Lower leg skin (tissue), 3 donors: ENCODE results near the gene TAGLN2.

Experiments used
- POLR2A ChIP-seq, 2 donors: fragments of 450-650 bp; IDR thresholded peaks; one replicate each; pipeline ENCODE4 v1.6.1; 2016 to 2017; ENCODE audit warnings: antibody characterized with exemption in 2 of 2, mild to moderate bottlenecking in 1 of 2, moderate library complexity in 1 of 2
- TF ChIP-seq, protein P1 (sequence below), 3 donors: fragments of 450-650 bp; IDR thresholded peaks; one replicate each; pipeline ENCODE4 v1.5.1; 2016; ENCODE audit warnings: antibody characterized with exemption in 3 of 3, mild to moderate bottlenecking in 3 of 3, moderate library complexity in 2 of 3

DNA sequence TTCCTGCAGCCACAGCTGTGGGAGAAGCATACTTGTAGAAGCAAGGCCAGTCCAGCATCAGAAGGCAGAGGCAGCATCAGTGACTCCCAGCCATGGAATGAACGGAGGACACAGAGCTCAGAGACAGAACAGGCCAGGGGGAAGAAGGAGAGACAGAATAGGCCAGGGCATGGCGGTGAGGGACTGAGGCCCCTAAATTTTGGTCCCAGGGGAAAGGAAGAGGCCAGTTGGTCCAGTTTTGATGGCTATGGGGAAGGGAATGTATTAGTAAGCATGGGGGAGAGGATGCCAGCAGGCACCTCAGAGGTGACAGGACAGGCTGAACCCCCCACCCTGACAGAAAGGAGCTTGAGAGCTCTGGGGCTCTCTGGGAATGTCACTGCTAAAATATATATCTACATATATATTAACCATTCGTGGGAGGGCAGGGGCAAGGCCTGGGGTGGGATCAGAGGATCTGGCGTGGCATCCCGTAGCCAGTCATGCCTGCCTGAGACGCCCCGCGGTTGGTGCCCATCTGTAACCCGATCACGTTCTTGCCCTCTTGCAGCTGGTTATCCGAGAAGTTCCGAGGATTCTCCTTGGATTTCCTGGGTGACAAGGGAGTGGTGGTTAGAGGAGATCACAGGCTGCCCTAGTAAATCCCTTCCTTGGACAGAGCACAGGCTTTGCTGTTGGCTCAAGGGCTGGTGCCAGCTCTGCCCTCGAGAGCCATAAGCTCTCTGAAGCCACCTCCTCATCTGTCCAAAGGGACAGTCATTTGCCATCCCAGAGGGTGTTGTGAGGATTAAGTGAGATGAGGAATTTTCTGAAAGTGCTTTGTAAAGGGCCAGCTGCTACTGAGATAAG, 6.7 kb downstream of the TAGLN2 start:
- TF ChIP-seq, protein P1, sequence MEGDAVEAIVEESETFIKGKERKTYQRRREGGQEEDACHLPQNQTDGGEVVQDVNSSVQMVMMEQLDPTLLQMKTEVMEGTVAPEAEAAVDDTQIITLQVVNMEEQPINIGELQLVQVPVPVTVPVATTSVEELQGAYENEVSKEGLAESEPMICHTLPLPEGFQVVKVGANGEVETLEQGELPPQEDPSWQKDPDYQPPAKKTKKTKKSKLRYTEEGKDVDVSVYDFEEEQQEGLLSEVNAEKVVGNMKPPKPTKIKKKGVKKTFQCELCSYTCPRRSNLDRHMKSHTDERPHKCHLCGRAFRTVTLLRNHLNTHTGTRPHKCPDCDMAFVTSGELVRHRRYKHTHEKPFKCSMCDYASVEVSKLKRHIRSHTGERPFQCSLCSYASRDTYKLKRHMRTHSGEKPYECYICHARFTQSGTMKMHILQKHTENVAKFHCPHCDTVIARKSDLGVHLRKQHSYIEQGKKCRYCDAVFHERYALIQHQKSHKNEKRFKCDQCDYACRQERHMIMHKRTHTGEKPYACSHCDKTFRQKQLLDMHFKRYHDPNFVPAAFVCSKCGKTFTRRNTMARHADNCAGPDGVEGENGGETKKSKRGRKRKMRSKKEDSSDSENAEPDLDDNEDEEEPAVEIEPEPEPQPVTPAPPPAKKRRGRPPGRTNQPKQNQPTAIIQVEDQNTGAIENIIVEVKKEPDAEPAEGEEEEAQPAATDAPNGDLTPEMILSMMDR (IDR thresholded peaks at IDR 0.05), result no peak
- no peak for TF ChIP-seq POLR2A (IDR thresholded peaks at IDR 0.05)
